Keratinocyte (primary cell): ENCODE data around the gene GPR137. TPM values are rescaled to one million over a fixed set of nuclear protein-coding genes. Genes with fewer than 3 reads are reported as not detected.

Source experiments
- DNase-seq: peaks from one replicate; pipeline ENCODE4 v3.0.0-alpha.2; 2011; ENCODE audit warnings: low read depth, missing footprints, low spot score
- FAIRE-seq: peaks from 2 replicates; lab custom pipeline; 2011; peaks lifted over from hg19 to GRCh38; lab: Jason Lieb, UNC
- H2AFZ ChIP-seq: 2 replicates; pipeline ENCODE4 v1.6.0; 2012; ENCODE audit warnings: low read length, control low read depth, inconsistent platforms; ENCODE audit not compliant: control insufficient read depth
- H3K27ac ChIP-seq: 2 replicates; pipeline ENCODE4 v1.5.1; 2011; ENCODE audit warnings: low read length; ENCODE audit not compliant: control insufficient read depth, insufficient read depth
- H3K27me3 ChIP-seq: 3 replicates; pipeline ENCODE4 v1.6.0; 2011; ENCODE audit warnings: low read length; ENCODE audit not compliant: control insufficient read depth, insufficient read depth; ENCODE audit errors: extremely low read depth
- H3K36me3 ChIP-seq, 2 experiments: 2 replicates in 1 of 2; 3 replicates in 1 of 2; pipeline ENCODE4 v1.5.1; 2011; ENCODE audit warnings: low read length in 2 of 2, mild to moderate bottlenecking in 1 of 2; ENCODE audit not compliant: control insufficient read depth in 2 of 2, insufficient read depth in 2 of 2; ENCODE audit errors: extremely low read depth in 1 of 2
- H3K4me1 ChIP-seq: 3 replicates; pipeline ENCODE4 v1.5.1; 2011; ENCODE audit warnings: low read length; ENCODE audit not compliant: control insufficient read depth, insufficient read depth; ENCODE audit errors: extremely low read depth
- H3K4me2 ChIP-seq: 3 replicates; pipeline ENCODE4 v1.6.0; 2011; ENCODE audit warnings: low read depth, low read length; ENCODE audit not compliant: control insufficient read depth, insufficient read depth; ENCODE audit errors: extremely low read depth
- H3K4me3 ChIP-seq, 3 experiments: fragments of 200-600 bp in 1 of 3; sonication (generic) in 1 of 3; 2 replicates in 2 of 3; 3 replicates in 1 of 3; pipeline ENCODE4 v1.5.1; 2011 to 2016; ENCODE audit warnings: low read length in 3 of 3, mild to moderate bottlenecking in 3 of 3, control low read depth in 2 of 3, inconsistent platforms in 1 of 3, low read depth in 1 of 3, mixed read lengths in 1 of 3, mixed run types in 1 of 3, moderate library complexity in 1 of 3; ENCODE audit not compliant: control insufficient read depth in 2 of 3, insufficient read depth in 2 of 3; ENCODE audit errors: extremely low read depth in 1 of 3
- H3K79me2 ChIP-seq: 2 replicates; pipeline ENCODE4 v1.6.0; 2012; ENCODE audit warnings: low read length; ENCODE audit not compliant: control insufficient read depth, insufficient read depth
- H3K9ac ChIP-seq: 3 replicates; pipeline ENCODE4 v1.6.0; 2011; ENCODE audit warnings: low read length; ENCODE audit not compliant: control insufficient read depth, insufficient read depth; ENCODE audit errors: extremely low read depth
- H3K9me1 ChIP-seq: 3 replicates; pipeline ENCODE4 v1.6.0; 2011; ENCODE audit warnings: low read length; ENCODE audit not compliant: control insufficient read depth, insufficient read depth; ENCODE audit errors: extremely low read depth
- H3K9me3 ChIP-seq: 2 replicates; pipeline ENCODE4 v1.5.1; 2012; ENCODE audit warnings: low read depth, low read length; ENCODE audit not compliant: control insufficient read depth
- H4K20me1 ChIP-seq: 3 replicates; pipeline ENCODE4 v1.6.0; 2011; ENCODE audit warnings: low read length; ENCODE audit not compliant: control insufficient read depth, insufficient read depth; ENCODE audit errors: extremely low read depth
- CTCF ChIP-seq, 3 experiments: IDR thresholded peaks in 1 of 3; conservative IDR thresholded peaks in 1 of 3; optimal IDR thresholded peaks in 1 of 3; 2 replicates in 2 of 3; 3 replicates in 1 of 3; pipeline versions ENCODE3 to v1.5.1; 2011; ENCODE audit warnings: low read length in 3 of 3, mild to moderate bottlenecking in 3 of 3, moderate library complexity in 2 of 3, control low read depth in 1 of 3, inconsistent platforms in 1 of 3; ENCODE audit not compliant: insufficient read depth in 2 of 3; ENCODE audit errors: extremely low read depth in 1 of 3
- EZH2 ChIP-seq: IDR thresholded peaks from one replicate; pipeline ENCODE4 v1.6.1; 2012; ENCODE audit warnings: inconsistent platforms, mild to moderate bottlenecking, low read length, moderate library complexity
- dilution Hi-C: fragments of 300-500 bp; cut with MboI; formaldehyde crosslinking; loops from one replicate; pipeline ENCODE4 v1.7.0; 2020; ENCODE audit warnings: low sequenced_read_pairs; ENCODE audit not compliant: extremely low pct_ligation_motif_present
- polyA plus RNA-seq, 5 experiments: library from polyadenylated mRNA; depleted of rRNA in 3 of 5; stranded (reverse) in 3 of 5; stranded (forward) in 1 of 5; unstranded in 1 of 5; fragments of >200 nt; gene quantifications; 1 replicate in 1 of 5; 2 replicates in 3 of 5; 3 replicates in 1 of 5; pipeline versions ENCODE4 v1.2.1 to v1.2.3, GENCODE V29; 2011 to 2012; ENCODE audit warnings: missing spikeins in 2 of 5, low read depth in 1 of 5, low replicate concordance in 1 of 5

Gene GPR137
- polyA plus RNA-seq, 1 donor (not counting 4 experiments of a cell fraction or from before 2014, with no cell fraction given): 6.6 TPM

GRCh38 chr11:64255135-64256128, 30.2 kb upstream of the GPR137 start:
- H3K4me1 ChIP-seq: peaks cover 20% of the 10 kb centered on the region
- no peak for FAIRE-seq
- H3K27ac ChIP-seq: no peak overlapping the region
- no peaks in the 10 kb centered on the region for H3K27me3 ChIP-seq
- no peak overlapping the region for H2AFZ ChIP-seq
- H3K79me2 ChIP-seq: peaks cover 48% of the 10 kb centered on the region
- dilution Hi-C loops: no loop called here
- no peak for TF ChIP-seq EZH2
- TF ChIP-seq CTCF (optimal IDR thresholded peaks at IDR 0.05 in 1 of 3, IDR thresholded peaks at IDR 0.05 in 1 of 3, conservative IDR thresholded peaks at IDR 0.05 in 1 of 3; ENCODE audit: extremely low read depth in 1 of 3, insufficient read depth in 2 of 3, low read length in 3 of 3): no peak
- no peak for DNase-seq
- peaks cover 2% of the 10 kb centered on the region for H3K9me1 ChIP-seq
- no peaks in the 10 kb centered on the region for H3K9me3 ChIP-seq
- peaks cover 8% of the 10 kb centered on the region for H4K20me1 ChIP-seq
- H3K36me3 ChIP-seq: peaks cover 33 to 49% of the 10 kb centered on the region in 2 experiments
- no peak overlapping the region for H3K9ac ChIP-seq
- no peak overlapping the region for H3K4me2 ChIP-seq
- no peak overlapping the region for H3K4me3 ChIP-seq

GRCh38 chr11:64256300-64256699, 29.3 kb upstream of the GPR137 start:
- Histone ChIP-seq H3K4me1 (peaks cover 17% of the 10 kb centered on the region), H3K27ac (no peak overlapping the region), H3K36me3 (peaks cover 34 to 52% of the 10 kb centered on the region in 2 experiments), H3K79me2 (peaks cover 48% of the 10 kb centered on the region), H3K27me3 (no peaks in the 10 kb centered on the region), H2AFZ (no peak overlapping the region), H3K9ac (no peak overlapping the region), H3K4me2 (no peak overlapping the region), H3K9me1 (peaks cover 2% of the 10 kb centered on the region), H3K4me3 (no peak overlapping the region), H4K20me1 (peaks cover 8% of the 10 kb centered on the region), H3K9me3 (no peaks in the 10 kb centered on the region)
- FAIRE-seq: no peak
- DNase-seq: no peak
- dilution Hi-C loops: no loop called here
- TF ChIP-seq EZH2: no peak
- no peak for TF ChIP-seq CTCF (optimal IDR thresholded peaks at IDR 0.05 in 1 of 3, IDR thresholded peaks at IDR 0.05 in 1 of 3, conservative IDR thresholded peaks at IDR 0.05 in 1 of 3; ENCODE audit: extremely low read depth in 1 of 3, insufficient read depth in 2 of 3, low read length in 3 of 3)
